HG03378 (cell line): Measurements from ENCODE around the gene IFI44L.

ENCODE experiments used
- ATAC-seq: cut with Tn5 transposase; IDR thresholded peaks from one replicate; pipeline ENCODE4 v1.9.1; 2021; ENCODE audit warnings: mild to moderate bottlenecking, moderate library complexity; ENCODE audit not compliant: unreplicated experiment

The IFI44L gene

DNA sequence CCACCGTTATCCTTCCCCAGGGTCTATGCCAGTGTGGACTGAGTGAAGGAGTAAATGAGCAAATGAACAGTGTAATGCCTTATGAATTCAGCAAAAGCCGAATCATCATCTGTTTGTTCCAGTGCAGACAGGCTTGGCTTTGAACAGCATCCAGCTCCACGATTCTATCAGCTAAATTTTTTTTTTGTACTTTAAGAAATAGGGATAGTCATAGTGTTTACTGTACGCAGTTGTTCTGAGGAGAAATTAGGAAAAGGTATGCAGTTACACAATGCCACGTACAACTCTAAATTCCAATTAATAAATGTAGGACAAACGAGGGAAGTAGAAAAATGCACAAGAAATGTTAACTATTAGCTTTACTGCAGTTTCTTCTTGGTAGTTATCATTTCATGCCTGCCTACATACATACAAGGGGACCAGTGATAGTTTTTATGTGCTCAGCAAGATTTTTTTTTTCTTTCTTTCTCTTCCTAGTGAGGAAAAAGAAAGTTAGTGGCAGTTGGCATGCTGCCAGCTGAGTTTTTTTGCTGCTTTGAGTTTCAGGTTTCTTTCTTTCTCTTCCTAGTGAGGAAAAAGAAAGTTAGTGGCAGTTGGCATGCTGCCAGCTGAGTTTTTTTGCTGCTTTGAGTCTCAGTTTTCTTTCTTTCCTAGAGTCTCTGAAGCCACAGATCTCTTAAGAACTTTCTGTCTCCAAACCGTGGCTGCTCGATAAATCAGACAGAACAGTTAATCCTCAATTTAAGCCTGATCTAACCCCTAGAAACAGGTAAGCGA is at the start of gene IFI44L:
IFI44L (plus strand) TSS at position 646 of the 777 bp plus-strand sequence. CDS start 7,468 bp downstream, outside the sequence.
- peak; percentile 43 for ATAC-seq

DNA sequence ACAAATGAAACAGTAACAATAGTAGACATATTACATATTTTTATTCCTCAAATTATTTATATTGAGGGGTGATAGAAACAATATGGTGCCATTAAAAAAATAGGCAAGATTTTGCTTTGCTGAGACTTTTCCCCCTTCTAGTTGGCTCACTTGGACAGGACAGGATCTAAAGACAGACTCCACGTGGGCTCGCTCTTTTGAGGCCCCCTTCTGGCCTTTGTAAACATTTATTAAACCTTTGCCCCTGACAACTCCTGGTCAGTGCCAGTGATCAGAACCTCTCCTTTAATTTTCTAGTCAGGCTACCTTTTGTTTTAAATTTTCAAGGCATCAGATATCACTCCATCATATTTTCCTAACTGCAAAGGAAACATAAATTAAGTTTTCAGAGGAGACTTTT is 49.7 kb upstream of the IFI44L start:
- no peak for ATAC-seq

GRCh38 chr1:78577257-78578100 is 42.8 kb upstream of the IFI44L start:
- ATAC-seq, result no peak

DNA sequence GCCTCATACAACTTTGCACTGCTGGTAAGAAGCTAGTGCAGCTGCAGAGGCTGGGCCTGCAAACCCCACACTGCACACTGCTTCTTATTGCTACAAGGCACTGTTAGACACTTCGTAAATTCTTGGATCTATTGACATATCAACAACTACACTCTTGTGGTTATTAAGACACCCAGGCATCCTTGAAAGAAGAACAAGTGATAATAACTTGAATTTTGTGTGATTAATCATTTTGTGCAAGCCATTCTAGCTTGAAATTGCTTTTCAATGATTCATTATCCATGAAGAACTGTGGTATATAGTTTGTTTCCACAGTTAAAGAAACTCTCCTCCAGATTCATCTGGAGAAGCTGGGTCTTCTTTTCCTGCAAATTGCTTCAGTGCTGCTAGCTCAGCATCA is 33.7 kb upstream of the IFI44L start:
- ATAC-seq, result no peak

GRCh38 chr1:78587211-78587610 is 33.0 kb upstream of the IFI44L start:
- ATAC-seq, result no peak

DNA sequence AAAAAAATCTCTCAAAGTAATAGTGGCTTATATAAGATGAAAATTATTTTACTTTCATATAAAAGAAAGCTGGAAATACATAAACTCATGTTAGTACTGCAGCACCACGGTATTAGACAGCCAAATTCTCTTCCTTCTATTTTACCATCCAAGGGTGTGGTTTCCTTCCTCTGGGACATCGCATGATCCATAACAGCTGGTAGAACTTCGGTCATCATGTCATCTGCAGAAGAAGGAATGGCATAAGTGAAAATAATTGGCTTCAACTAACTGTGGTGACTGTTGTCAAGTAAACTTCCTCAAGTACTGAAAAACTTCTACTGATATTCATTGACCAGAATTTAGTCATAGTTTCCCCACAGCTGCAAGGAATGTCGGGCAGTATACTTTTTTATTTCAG is 28.3 kb upstream of the IFI44L start:
- no peak for ATAC-seq

DNA sequence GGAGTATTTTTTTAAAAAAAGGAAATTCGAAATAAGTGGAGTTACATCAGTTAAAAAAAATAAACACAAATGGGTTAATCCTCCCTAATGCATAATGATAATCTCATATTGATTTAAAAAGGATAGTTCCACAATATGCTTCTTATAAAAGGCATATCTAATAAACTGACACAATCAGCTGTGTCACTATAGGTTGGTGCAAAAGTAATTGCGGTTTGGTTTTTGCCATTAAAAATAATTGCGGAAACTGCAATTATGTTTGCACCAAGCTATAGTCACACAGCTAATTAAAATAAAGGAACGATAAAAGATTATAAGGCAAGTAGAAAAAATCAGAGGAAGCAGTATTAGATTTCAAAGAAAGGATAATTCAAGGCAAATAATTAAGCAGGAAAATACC is 21.0 kb upstream of the IFI44L start:
- no peak for ATAC-seq

DNA sequence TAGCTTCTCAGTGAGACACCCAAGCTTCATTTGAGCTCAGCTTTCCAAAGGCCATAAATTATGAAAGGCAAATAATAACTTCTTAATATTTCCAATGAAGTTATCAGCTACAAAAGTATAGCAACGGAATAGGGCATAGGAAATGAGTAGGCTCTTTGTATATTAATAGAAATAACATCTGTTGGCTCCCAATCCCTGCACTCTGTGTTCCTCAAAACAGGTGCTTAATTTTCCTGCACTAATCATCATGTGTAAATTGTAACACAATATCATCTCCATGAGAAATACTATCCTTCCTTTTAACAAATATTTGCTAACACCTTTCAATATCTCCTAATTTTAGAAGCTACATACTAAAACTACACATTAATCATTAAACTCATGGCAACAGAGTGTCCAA is 19.2 kb upstream of the IFI44L start:
- no peak for ATAC-seq

DNA sequence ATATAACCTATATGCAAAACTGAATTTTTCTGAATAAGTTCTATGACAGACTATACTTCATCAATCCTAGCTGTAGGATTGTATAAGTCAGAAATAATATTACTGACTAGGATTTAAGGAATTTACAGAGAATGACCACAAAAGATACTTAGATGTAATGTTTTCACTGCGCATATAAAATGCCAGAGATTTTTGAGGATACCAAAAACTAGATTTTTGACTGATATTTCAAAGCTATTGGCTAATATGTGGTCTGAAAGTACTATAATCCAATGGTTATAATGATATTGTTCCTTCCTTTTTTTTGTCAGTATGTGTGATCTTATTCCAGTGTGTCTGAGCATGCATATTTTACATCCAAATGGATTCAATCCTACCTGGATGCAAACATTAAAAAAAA is 17.0 kb upstream of the IFI44L start:
- ATAC-seq, result no peak

DNA sequence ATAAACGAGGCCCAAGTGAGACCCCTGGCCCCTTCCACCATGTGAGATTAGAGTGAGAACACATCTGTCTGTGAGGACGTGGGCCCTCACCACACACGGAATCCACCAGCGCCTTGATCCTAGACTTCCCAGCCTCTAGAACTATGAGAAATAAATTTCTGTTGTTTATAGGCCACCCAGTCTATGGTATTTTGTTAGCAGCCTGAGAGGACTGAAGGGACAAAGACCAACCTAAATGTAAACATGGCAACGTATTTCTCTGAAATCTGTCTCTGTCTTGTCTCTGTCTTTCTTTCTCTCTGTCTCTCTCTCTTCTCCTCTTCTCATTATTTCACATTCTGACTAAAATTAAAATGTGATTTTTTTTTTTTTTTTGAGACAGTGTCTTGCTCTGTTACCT is 15.6 kb upstream of the IFI44L start:
- ATAC-seq, result no peak

DNA sequence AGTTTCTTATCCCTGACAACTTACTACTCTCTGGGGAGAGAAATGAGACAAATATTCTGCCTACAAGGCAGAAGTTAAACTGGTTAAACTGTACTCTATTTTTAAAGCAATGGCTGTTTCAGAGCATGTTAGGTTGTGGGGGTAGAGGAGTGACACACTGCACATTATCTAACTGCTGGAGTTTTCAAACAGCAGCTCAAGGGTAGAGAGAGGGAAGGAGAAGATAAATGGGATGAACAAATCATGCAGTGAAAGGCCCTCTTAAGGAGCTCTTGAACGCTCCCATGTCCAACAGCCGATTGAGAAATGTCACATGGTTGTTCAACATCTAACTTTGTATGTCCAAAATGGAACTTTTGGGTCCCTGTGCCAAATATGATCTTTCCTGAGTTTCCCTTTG is 14.0 kb upstream of the IFI44L start:
- no peak for ATAC-seq

DNA sequence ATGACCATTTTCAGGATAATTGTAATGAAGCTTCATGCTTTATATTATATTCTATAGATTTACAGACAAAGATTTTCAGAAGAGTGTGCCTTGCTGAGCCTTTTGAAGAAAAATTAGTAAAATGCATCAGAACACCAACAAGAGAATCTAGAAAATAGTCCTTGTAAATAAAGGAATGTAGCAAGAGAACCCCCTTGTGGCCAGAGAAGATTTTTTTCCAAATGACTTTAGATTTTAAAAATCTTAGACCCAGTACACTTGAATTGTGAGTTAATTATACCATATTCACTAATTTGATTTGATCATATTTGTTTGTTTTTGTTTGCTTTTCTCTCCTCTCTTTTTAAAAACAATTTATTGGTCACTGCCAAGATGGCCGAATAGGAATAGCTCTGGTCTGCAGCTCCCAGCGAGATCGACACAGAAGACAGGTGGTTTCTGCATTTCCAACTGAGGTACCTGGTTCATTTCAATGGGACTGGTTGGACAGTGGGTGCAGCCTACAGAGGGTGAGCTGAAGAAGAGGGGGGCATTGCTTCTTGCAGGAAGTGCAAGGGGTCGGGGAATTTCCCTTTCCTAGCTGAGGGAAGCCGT is 12.8 kb upstream of the IFI44L start:
- ATAC-seq, result no peak

- ATAC-seq, result no peak
Measured at GRCh38 chr1:78607944-78608343, 12.3 kb upstream of the IFI44L start.

DNA sequence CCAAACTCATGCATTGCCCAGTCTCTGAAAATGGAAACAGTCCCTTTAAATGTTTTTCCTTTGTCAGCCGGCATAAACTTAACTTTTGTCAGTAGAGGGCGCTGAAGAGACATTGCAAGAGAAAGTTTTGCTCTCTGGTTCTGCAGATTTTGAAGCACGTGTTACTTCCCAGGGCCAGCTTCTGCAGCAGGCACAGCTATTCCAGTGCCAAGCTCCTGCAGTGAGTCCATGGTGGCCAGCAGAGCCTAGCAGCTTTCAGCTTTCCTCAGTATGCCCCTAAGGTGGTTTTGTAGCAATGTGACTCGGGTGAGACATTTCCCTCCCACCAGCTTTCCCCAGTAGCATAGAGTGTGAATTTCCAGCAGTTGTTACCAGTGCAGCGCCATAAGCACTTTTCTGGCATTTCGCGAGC is 2.6 kb upstream of the IFI44L start:
- peak; percentile 62 for ATAC-seq

DNA sequence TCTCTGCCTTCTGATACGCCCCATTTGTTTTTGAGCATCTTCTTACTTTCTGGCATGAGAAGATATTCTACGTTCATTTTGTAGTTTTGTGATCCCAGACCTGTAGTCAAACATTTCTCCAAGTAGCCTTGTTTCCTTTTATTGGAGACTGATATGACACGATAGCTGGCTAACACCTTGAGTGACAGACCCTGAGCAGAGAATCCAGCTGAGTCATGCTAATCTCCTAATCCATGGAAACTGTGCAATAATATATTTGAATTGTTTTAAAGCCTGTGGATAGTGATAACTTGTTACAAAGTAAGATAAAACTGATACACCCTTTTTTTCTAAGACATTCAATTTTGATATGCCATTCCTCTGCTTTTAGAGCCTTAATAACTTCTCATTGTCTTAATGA is 1.2 kb upstream of the IFI44L start:
- no peak for ATAC-seq

GRCh38 chr1:78619446-78619802 is 824 bp upstream of the IFI44L start:
- ATAC-seq, result peak; percentile 3

GRCh38 chr1:78620666-78621065 is 418 bp downstream of the IFI44L start:
- ATAC-seq, result no peak

GRCh38 chr1:78622548-78622947 is 2.3 kb downstream of the IFI44L start:
- peak; percentile 18 for ATAC-seq

DNA sequence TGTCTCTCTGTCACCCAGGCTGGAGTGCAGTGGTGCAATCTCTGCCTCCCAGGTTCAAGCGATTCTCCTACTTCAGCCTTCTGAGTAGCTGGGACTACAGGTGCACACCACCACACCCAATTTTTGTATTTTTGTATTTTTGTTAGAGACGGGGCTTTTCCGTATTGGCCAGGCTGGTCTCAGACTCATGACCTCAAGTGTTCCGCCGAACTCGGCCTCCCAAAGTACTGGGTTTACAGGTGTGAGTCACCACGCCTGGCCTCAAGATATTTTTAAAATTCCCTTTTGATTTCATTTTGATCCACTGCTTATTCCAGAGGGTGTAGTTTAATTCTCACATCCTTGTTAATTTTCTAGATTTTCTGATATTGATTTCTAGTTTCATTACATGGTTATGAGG is 3.8 kb downstream of the IFI44L start:
- no peak for ATAC-seq

GRCh38 chr1:78627321-78627720 is 7.1 kb downstream of the IFI44L start:
- no peak for ATAC-seq

DNA sequence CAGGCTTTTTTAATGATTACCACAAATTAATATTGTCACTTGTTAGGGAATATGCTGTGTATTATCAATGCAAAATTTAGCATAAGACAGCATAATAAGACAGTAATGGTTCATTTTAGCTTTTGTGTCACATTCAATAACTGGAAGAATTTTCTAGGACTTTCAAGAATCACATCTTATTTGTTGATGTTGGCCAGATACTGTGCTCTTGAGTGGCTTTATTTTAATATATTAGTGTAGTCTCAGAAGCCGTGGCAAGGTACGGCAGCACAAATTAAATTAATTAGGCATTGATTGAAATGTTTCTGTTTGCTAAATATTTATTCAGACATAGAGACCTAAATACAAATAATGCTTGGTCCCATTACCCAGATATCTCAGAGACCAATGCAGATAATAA is 10.4 kb downstream of the IFI44L start:
- no peak for ATAC-seq

DNA sequence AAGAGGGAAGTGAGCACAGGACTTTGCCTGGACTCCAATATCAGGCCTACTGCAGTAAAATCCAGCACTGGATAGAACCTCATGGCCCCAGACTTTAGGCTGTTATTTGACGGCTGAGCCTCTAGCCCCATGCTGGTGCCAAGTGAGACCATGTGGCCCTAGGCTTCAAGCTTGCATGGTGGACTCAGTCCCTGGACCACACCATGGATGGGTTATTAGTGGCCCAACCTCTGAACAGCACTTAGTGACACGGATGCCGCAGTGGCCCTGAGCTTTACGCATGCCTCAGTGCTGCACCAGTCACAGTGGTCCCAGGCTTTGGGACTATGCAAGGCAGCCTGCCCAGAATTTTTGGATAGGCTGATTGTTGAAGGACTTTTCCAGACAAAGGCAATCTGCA is 13.0 kb downstream of the IFI44L start:
- no peak for ATAC-seq
